OCI-LY3 (cell line): ENCODE data around the gene TDP1.

Source experiments
- H2AFZ ChIP-seq: fragments of 200-600, 300-600 bp; shearing (Covaris generic); 2 replicates; pipeline ENCODE4 v1.6.0; 2014; ENCODE audit warnings: antibody characterized with exemption, low read depth, low read length
- H3K27ac ChIP-seq: fragments of 200-600, 300-600 bp; sonication (generic); 2 replicates; pipeline ENCODE4 v1.5.1; 2014; ENCODE audit warnings: mild to moderate bottlenecking, low read length, moderate library complexity, mixed read lengths
- H3K27me3 ChIP-seq: fragments of 200-600, 300-600 bp; sonication (generic); 2 replicates; pipeline ENCODE4 v1.6.1; 2014; ENCODE audit warnings: low read depth, low read length, mixed read lengths
- H3K36me3 ChIP-seq: fragments of 200-600, 300-600 bp; sonication (generic); replicated peaks from 2 replicates; pipeline ENCODE3; 2014; ENCODE audit warnings: low read depth, low read length, mixed read lengths
- H3K4me1 ChIP-seq: fragments of 300-600, 200-600 bp; sonication (generic); 2 replicates; pipeline ENCODE4 v1.6.1; 2014; ENCODE audit warnings: low read length, mixed read lengths
- H3K4me2 ChIP-seq: fragments of 200-600, 300-600 bp; sonication (generic); 2 replicates; pipeline ENCODE4 v1.6.1; 2014; ENCODE audit warnings: low read length, mixed read lengths
- H3K4me3 ChIP-seq: fragments of 300-600, 200-600 bp; sonication (generic); 2 replicates; pipeline ENCODE4 v1.5.1; 2014; ENCODE audit warnings: antibody characterized with exemption, mild to moderate bottlenecking, low read length, moderate library complexity
- H3K79me2 ChIP-seq: fragments of 300-600, 200-600 bp; shearing (Covaris generic); 2 replicates; pipeline ENCODE4 v1.6.1; 2014; ENCODE audit warnings: mild to moderate bottlenecking, low read length, mixed read lengths
- H3K9ac ChIP-seq: fragments of 300-600, 200-600 bp; shearing (Covaris generic); 2 replicates; pipeline ENCODE4 v1.6.0; 2014; ENCODE audit warnings: mild to moderate bottlenecking, low read length, moderate library complexity
- H3K9me3 ChIP-seq: fragments of 200-600, 300-600 bp; shearing (Covaris generic); 2 replicates; pipeline ENCODE4 v1.6.1; 2014; ENCODE audit warnings: low read length, mixed read lengths; ENCODE audit not compliant: insufficient read depth
- H4K20me1 ChIP-seq: fragments of 200-600, 300-600 bp; sonication (generic); 2 replicates; pipeline ENCODE4 v1.6.1; 2016; ENCODE audit warnings: low read length, mixed read lengths; ENCODE audit not compliant: insufficient read depth
- EZH2phosphoT487 ChIP-seq: fragments of 200-600 bp; shearing (Covaris generic); IDR thresholded peaks from 2 replicates; pipeline ENCODE4 v1.6.1; 2018; ENCODE audit warnings: antibody characterized with exemption, mixed run types, low read depth
- TF ChIP-seq, protein P1 (sequence below): fragments of 200-600, 300-600 bp; sonication (generic); IDR thresholded peaks from 2 replicates; pipeline ENCODE4 v1.5.1; 2014; ENCODE audit warnings: antibody characterized with exemption, low read length, low read depth

The TDP1 gene

DNA sequence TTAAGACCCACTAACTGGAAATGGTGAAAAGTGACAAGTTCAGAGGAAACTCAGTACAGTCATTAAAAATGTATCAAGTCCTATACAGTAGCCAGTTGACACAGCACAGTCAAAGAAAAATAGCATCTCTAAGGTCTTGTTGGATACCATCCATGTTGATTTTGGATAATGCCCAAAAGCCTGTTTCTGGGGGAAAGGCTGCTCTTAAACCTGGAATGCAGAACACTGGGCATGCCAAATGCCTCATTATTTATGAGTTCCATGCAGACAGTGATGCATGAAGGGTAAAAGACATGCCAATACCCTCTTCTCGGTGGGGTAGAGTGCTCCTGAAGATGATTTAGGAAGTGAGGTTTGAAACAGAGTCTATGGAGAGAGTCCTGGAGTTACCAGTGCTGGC lies 135.7 kb downstream of the TDP1 start:
- Histone ChIP-seq H3K9ac (no peak overlapping the region), H3K79me2 (no peaks in the 10 kb centered on the region), H3K9me3 (no peaks in the 10 kb centered on the region), H3K36me3 (no peaks in the 10 kb centered on the region), H3K27ac (no peak overlapping the region), H2AFZ (no peak overlapping the region), H3K4me1 (peaks cover 9% of the 10 kb centered on the region), H4K20me1 (no peaks in the 10 kb centered on the region), H3K27me3 (peaks cover 4% of the 10 kb centered on the region; the same call in 1 of the 2 replicates), H3K4me3 (no peak overlapping the region), H3K4me2 (no peak overlapping the region)
- TF ChIP-seq EZH2phosphoT487: no peak
- TF ChIP-seq, protein P1, sequence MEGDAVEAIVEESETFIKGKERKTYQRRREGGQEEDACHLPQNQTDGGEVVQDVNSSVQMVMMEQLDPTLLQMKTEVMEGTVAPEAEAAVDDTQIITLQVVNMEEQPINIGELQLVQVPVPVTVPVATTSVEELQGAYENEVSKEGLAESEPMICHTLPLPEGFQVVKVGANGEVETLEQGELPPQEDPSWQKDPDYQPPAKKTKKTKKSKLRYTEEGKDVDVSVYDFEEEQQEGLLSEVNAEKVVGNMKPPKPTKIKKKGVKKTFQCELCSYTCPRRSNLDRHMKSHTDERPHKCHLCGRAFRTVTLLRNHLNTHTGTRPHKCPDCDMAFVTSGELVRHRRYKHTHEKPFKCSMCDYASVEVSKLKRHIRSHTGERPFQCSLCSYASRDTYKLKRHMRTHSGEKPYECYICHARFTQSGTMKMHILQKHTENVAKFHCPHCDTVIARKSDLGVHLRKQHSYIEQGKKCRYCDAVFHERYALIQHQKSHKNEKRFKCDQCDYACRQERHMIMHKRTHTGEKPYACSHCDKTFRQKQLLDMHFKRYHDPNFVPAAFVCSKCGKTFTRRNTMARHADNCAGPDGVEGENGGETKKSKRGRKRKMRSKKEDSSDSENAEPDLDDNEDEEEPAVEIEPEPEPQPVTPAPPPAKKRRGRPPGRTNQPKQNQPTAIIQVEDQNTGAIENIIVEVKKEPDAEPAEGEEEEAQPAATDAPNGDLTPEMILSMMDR: no peak

DNA sequence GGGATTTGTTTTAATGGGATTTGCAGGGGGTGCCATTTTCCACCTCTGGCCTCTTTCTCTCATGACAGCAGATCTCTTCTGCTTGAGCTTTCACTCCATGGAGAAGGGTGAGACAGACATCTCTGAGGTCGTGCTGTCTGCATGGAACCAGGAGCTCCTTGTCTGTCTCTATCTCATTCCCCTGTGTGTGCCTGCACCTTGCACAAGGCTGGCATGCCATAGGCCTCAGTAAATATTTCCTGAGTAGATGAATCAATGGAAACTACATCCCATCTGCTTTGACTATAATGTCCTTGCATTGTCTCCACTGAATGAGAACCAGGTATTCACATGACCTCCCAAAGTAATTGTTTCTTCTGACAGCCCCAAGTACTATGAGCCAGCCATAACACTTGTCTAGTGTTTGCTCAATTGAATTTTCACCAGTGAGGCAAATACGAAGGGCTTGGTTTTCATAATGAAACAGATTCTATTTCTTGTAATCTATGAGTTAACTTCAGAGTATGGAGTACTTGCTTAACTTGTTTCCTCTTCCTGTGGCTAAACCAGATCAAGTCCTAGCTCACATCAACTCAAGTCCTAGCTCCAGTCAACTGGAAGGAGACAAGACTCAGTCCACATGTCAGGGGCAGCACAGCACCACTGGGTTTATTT lies 138.3 kb downstream of the TDP1 start:
- H3K4me2 ChIP-seq: no peak overlapping the region
- no peak overlapping the region for H2AFZ ChIP-seq
- no peaks in the 10 kb centered on the region for H4K20me1 ChIP-seq
- H3K4me1 ChIP-seq: peaks cover 5% of the 10 kb centered on the region; the same call in 1 of the 2 replicates
- TF ChIP-seq EZH2phosphoT487: no peak
- TF ChIP-seq, protein P1: no peak
- H3K79me2 ChIP-seq: no peaks in the 10 kb centered on the region
- no peak overlapping the region for H3K4me3 ChIP-seq
- H3K9ac ChIP-seq: no peak overlapping the region
- H3K27ac ChIP-seq: no peak overlapping the region
- H3K27me3 ChIP-seq: no peaks in the 10 kb centered on the region
- no peaks in the 10 kb centered on the region for H3K36me3 ChIP-seq
- H3K9me3 ChIP-seq: no peaks in the 10 kb centered on the region
